Measurements from ENCODE around the gene ABCB9.
"Not testable (repeated sequence)": the region's sequence is repeated elsewhere in the genome, so short reads cannot be mapped to it uniquely, and the experiment has no call there.

Gene ABCB9

DNA sequence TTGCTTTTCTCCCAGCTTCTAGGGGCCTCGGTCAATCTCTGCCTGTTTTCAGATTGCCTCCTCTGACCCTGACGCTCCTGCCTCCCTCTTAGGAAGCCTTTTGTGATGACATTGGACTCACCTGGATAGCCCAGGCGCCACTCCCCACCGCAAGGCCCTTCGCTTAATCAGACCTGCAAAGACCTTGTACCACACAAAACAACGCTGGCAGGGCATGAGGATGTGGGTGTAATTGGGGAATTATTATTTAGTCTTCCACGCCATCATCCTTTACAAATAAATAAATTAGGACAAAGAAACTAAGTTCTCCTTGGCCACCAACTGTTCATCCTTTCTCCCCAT is 62.6 kb downstream of the ABCB9 start:
- FAIRE-seq: no peak
- DNase-seq (ENCODE audit: insufficient read length, low spot score): no peak

DNA sequence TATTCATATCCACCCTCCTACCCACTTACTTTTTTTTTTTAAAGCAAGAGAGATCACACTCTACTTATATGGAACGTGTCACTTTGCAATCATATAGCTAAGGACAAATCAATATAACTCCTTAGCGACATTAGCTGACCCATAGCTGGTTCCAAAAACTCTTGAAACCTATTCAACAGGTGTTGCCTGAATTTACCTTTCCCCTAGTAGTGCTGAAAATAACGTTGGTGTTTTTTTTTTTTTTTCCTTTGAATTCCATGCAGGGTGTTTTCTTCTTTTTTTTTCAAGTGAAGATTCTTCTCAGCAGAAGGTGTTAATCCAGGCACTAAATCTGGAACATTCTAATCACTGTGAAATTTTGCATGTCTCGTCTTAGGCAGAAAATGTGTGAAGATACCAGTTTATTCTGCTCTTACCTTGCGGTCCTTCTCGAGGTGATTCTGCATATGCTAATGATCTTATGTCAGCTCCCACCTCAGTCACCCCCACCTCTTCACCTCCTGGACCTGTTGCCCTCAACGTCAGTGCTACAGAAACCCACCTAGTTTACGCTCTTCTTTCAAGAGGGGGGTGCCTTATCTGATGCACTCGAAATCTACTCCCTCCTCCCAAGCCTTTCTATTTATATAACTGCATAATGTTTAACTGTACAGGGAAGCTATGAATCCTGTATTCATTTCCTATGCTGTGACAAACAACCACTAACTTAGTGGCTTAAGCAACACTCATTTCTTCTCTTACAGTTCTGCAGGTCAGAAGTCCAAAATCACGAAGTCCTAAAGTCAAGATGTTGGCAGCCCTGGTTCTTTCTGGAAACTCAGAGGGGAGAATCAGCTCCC is 63.2 kb downstream of the ABCB9 start:
- no peak for FAIRE-seq
- no peak for DNase-seq (ENCODE audit: insufficient read length, low spot score)

DNA sequence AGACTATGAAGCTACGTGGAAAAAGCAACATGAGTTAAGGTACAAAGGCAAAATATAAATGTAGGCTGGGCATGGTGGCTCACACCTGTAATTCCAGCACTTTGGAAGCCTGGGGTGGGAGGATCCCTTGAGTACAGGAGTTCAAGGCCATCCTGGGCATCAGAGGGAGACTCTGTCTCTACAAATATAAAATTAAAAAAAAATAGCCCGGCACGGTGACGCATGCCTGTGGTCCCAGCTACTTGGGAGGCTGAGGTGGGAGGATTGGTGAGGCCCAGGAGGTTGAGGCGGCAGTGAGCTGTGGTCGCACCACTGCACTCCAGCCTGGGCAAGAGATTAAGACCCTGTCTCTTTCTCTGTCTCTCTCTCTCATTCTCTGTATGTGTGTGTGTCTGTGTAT is 66.4 kb downstream of the ABCB9 start:
- FAIRE-seq: no peak

DNA sequence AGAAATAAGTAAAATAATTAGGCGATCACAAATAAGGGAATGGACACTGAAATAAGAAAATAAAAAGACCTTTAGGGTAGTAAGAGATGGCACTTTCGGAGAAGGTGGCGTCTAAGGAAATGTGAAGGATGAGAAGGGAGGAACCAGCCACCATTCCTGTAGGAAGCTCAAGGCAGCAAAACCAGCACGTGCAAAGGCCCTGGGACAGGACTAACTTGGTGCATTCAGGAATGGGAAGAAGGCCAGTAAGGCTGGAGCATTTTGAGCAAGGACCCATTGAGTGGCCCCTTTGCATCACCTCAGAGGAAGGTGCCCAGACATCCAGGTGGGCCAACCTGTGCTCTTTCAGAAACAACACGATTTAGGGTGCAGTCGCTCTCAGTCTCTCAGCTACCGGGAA is 69.6 kb downstream of the ABCB9 start:
- DNase-seq (ENCODE audit: insufficient read length, low spot score): no peak
- no peak for FAIRE-seq

More for the DNA sequence above, 66.4 kb downstream of the ABCB9 start:
- DNase-seq (ENCODE audit: insufficient read length, low spot score): no peak

DNA sequence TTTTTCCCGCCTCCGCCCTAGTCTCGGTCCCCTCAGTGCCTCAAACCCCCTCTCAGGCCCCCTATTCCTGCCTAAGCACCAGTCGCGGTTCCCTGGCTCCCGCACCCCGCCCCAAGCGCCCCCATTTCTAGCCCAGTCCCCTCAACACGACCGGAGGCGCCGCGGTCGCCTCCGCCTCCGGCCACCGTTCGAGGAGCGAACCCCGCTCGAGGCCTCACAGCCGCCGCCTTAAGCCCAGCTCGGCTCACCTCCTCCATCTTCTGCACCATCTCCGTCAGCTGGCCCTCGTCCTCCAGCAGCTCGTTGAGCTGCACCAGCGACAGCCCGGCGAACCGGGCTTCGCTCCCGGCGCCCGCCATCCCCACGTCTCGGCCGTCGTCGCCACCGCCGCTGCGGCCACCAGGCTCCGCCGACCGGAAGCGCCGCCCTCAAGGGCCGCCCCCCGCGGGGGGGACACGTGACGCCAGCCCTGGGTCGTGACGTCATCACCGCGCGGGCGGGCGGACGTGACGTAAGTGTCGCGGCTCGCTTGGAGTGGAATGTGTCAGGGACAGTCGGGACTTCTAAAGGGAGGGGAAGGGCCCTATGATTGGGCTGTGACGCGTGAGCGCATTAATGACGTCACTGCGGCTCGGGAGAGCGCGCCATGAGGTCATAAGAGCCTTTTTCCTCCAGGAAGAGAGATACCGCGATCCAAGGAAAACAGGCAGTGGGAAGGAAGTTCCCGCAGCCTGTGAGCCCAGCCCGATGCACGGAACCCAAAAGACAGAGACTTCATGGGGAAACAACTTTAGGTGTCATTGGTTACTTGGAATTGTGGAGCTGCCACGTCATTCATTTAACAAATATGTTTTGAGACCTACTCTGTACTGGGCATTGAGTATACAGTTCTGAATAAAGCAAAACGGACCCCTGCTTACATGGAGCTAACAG is 70.3 kb downstream of the ABCB9 start, which contains the start of gene VPS37B:
TSS of gene VPS37B (minus strand) at position 421 of the 933 bp plus-strand sequence. CDS start at position 359, 62 bp downstream.
- DNase-seq (ENCODE audit: insufficient read length, low spot score) (peak; percentile 85), FAIRE-seq (peak; percentile 96)

DNA sequence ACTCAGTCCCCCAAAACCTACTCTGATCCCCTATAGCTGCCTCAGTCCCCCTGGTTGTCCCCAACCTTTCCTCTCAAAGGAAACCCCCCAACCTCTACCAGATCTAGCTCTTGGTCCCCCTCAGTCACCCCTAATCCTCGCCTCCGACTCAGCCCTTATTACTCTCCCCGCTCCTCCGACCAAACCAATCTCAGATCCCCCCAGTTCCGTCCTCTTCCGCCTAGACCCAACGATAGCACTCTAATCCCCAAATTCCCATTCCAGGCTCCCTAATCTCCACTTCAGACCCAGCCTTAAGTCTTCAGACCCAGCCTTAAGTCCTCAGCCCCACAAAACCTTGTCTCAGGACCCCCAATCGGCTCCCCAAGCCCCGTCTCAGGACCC is 71.0 kb downstream of the ABCB9 start:
- DNase-seq (ENCODE audit: insufficient read length, low spot score) (no peak), FAIRE-seq (no peak)

DNA sequence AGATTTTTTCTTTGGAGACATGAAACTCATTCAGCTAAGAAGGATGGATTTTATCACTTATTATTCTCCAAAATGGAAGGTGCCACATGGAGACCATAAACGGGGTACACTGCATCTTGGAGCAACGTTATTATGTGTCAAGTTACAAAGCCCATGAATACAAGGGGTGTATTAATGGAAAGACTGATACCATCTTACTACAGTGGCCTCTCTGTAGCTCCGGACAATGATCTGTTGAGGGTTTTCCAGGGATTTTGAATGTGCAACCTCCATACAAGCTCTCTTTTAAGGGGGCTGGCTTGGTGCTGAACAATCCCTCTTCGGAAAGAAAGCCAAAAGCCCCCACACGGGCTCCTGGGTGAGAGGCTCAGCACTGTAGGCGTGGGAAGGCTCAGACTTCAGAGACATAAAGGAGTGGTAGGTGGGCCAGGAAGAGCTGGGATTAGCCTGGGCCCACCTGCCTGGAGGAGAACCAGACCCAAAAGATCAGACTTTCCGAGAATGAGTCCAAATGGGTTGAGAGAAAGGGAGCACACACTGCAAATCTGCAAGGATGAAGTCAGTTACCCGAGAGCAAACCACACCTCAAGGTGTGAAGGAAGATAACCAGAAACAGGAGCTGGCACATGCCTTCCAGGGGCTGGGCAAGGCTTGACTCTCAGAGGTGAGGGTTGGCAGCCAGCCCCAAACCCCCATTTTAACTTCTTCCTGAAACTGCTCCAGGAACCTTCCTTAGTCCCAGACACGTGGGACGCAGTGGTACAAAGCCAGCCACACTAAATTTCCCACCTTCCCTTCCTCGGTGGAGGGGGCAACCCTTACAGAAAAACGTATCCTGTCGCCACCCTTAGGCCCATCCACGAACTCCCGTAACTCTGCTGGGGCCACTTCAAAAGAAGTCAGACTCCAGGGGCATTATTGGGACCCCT is 71.8 kb downstream of the ABCB9 start:
- DNase-seq (ENCODE audit: insufficient read length, low spot score) (no peak), FAIRE-seq (no peak)

DNA sequence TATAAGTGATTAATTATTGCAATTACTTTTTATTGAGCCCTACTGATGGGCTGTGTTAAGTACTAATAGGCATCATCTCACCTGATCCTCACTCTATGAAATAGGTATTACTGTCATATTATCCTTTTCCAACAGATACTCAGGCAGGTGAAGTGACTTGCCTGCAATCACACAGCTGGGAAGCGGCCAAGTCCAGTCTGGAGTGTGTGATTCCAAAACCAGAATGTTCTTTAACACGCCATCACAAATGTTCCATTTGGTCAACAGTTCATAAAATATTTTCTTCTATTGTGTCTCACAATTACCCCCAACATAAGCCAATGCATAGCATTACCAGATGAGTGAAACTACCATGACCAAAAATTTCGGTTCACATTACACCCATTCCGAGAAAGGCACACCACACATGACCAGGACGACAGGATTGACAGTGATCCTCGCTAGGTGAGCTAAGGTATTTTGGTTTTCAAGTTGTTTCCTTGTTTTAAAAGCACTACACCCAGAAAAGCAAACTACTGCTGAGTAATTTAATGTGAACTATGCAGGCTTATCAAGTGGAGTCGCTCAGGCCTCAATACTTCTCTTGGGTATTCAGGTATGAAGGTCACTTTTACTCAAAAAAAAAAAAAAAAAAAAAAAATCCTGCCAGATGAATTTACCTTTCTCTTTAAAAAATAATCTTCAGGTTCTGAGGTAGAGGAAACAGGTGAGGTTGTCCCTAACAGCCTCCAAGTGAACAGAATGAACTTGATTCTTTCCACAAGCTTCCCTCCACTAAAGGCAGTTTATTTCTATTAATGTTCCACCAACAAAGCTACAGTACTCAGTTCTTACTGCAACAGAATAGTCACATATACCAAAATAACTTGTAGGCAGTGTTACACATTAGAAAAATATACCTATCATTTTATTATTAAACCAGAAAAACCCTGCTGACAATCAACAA is 72.8 kb downstream of the ABCB9 start:
- FAIRE-seq: no peak
- DNase-seq (ENCODE audit: insufficient read length, low spot score): no peak

DNA sequence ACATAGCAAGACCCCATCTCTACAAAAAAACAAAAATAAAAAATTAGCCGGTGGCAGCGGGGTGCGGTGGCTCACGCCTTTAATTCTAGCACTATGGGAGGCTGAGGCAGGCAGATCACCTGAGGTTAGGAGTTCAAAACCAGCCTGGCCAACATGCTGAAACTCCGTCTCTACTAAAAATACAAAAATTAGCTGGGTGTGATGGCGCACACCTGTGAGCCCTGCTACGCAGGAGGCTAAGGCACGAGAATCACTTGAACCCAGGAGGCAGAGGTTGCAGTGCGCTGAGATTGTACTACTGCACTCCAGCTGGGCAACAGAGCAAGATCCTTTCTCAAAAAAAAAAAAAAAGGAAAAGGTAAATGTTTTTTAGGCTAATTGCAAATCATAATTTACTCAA is 73.5 kb downstream of the ABCB9 start:
- FAIRE-seq; DNase-seq (ENCODE audit: insufficient read length, low spot score): not testable (repeated sequence)

DNA sequence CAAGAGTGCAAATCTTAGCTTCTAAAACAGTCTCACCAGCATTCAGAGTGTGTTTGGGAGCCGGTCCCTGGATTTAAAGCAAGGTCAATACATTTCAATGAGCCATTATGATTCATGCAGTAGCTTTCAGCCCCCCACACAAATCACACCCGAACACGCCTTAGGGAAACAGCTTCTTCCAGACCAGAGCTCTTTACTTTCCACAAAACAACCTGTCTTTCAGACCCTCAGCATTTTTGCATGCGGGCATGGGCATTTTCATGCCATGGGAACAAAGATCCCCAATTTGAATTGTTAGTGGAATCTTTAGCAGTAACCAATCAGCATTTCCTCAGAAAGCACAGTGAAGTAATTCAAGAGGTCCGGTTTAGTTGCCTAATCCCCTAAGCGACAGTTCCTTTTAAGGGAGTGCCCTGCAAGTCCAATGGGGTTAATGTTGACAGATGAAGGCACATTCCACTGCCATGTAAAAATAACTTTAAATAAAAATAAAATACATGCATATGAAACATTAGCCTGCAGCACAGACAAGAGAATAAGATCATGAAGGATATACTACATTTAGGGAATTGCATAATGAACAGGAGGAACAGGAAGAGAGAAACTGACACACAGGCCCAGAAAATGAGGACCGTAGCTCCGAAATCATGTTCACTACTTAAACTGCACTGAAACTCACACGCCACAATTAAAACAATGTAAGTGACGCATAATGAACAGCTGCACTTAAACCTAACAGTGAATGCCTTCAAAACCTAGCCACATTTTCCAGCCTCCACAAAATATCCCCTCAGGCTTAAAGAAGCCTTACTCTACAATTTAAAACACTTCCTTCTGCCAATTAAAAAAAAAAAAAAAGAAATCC is 74.4 kb downstream of the ABCB9 start:
- FAIRE-seq: no peak
- no peak for DNase-seq (ENCODE audit: insufficient read length, low spot score)

DNA sequence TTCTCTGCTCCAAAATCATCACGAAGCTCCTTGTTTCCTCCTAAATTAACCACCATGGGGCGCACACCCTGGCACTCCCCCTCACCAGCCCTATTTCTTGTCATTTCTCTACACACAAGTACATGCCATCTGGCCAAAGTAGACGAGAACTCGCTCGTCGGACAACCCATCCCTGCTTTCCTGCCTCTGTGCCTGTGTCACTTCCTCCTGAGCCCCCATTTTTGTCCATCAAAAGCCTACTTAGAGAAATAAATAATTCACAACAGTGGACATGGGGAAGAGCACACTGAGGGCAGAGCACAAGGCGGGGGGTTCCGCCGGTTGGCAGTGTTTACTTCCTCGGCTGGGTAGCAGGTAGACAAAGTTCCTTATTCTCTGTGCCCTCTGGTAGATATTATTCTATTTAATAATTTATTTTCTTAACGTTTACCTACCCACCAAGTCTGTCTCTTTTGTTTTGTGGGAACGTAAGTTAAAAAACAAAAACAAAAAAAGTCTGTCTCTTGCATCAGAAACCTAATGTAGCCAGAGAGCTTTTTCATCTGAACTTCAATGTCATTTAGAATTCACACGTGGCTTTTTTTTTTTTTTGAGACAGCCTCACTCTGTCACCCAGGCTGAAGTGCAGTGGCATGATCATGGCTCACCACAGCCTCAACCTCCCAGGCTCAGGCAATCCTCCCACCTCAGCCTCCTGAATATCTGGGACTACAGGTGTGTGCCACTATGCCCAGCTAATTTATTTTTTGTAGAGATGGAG is 76.3 kb downstream of the ABCB9 start:
- no peak for FAIRE-seq

DNA sequence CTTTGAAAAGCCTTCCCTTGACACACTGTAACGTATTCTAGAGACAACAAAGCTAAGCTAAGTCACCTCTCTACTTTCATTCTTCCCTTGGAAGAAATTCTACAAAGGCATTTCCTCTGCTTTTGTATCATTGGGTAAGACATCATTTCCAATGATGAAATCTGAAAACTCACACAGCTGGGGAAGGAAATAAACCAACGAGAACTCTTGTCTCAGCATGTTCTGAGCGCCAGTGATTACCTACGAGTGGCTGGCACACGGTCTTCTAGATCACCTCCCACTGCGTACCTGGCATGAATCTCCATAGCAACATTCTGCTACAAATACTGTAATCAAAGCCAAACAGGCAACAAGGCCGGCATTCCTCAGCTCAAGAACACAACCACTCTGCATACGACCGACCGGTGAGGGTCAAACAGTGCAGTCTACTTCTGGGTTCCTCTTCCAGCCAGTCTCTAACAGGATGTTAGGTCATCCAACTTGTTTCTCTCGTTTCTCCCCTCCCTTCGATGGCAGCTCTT is 78.0 kb downstream of the ABCB9 start:
- DNase-seq (ENCODE audit: insufficient read length, low spot score) (no peak), FAIRE-seq (no peak)

More for the DNA sequence above, 76.3 kb downstream of the ABCB9 start:
- DNase-seq (ENCODE audit: insufficient read length, low spot score): no peak

DNA sequence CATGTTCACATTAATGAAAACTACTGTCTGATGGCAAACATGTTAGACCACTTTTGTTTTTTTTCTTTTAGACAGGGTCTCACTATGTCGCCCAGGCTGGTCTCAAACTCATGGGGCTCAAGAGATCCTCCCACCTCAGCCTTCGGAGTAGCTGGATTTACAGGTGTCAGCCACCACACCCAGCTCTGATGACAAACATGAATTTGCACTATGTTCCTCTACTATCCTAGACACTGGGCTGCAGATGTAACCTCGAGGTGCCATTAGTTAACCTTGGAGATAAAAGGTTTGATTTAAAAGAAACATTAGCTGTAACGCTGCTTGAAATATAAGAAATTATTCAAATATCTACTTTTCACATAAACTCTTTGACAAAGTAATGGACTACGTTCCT is 78.4 kb downstream of the ABCB9 start:
- FAIRE-seq (no peak), DNase-seq (ENCODE audit: insufficient read length, low spot score) (no peak)

DNA sequence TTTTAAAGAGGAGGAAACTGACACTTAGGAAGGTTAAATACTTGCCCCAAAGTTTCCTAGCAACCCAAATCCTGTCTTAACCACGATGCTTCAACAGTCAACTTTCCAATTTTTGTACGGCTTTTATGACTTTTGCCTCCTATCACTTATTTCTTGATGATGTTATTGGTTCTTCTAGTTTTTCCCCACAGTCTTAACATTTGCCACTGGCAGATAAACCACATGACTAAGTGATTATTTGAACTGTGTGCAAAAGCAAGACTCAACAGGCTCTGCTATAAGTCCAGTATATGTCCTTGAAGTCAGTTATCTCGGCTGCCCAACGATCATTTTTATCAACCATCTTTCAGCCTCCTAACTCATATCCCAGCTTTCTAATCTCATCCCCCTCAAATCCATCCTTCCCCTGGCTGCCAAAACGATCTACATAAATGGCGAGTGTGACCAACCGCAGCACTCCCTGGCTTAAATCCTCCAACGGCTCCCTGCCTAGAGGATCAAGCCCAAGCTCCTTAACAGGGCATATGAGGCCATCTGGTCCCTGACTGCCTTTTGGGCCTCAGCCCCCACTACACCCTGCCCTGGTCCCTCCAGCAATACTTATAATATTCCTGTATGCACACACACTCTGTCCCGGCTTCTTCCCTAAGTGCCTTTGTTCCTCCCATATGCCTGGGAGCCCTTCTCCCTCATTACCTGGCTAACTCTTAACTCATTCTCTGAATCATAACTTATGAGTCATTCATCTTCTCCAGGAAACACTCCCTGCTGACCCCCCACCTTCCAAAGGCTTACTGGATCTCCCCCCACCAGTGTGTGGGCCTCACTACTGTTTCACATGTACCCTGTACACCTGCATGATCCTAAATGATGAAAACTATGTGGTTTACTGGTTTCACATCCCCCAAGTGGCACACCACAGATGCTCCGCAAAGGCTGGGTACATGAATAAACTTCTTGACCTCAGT is 79.1 kb downstream of the ABCB9 start:
- DNase-seq (ENCODE audit: insufficient read length, low spot score) (peak; percentile 60), FAIRE-seq (no peak)

DNA sequence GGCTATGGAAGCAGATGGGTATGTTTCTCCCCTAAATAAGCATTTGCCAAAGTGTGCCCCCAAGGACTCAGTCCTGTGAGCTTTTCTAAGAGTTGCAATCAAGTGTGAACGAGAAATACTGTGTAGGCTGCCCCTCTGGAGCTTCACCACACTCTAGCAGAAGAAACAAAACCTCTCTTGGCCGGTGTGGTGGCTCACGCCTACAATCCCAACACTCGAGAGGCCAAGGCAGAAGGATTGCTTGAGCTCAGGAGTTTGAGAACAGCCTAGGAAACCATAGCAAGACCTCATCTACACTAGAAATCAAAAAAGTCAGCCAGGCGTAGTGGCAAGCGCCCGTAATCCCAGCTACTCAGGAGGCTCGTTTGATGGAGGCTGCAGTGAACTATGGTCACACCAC is 80.1 kb downstream of the ABCB9 start:
- FAIRE-seq: no peak

DNA sequence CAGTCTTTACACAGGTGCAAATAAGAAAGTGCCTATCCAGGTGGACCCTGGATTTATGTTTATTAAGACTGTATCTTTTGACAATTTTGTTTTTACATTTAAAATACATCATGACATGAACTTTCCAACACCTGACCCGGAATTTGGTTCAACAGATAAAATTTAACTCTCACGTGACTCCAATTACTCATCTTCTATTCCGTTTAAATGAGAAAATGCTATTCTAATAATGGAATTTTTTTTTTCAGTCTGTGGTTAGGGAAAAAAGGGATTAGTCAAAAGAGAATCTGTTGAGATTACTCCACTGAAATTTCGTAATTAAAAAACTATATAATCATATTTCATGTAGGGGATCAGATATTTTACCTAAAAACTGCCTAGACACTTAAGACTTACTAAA is 81.4 kb downstream of the ABCB9 start:
- FAIRE-seq: no peak
- no peak for DNase-seq (ENCODE audit: insufficient read length, low spot score)

More for the DNA sequence above, 80.1 kb downstream of the ABCB9 start:
- DNase-seq (ENCODE audit: insufficient read length, low spot score): no peak
